A549 (cell line): ENCODE results near the gene DIO3.

Source experiments
- EP300 ChIP-seq, 2 experiments: fragments of >200 bp; sonication (Bioruptor Twin); formaldehyde crosslinking; IDR thresholded peaks; 2 replicates in 1 of 2; 3 replicates in 1 of 2; pipeline ENCODE4 v1.6.1; 2016 to 2017
- POLR2A ChIP-seq: IDR thresholded peaks from 2 replicates; pipeline ENCODE4 v1.6.1; 2012; ENCODE audit warnings: mild to moderate bottlenecking, low read length
- RFX5 ChIP-seq: fragments of 450-650 bp; IDR thresholded peaks from 2 replicates; pipeline ENCODE4 v1.7.1; 2014; ENCODE audit warnings: antibody characterized with exemption, mild to moderate bottlenecking, moderate library complexity
- SMC3 ChIP-seq: fragments of >200 bp; sonication (Bioruptor Twin); formaldehyde crosslinking; IDR thresholded peaks from 3 replicates; pipeline ENCODE4 v1.6.1; 2018; ENCODE audit warnings: inconsistent platforms
- TF ChIP-seq, protein P1 (sequence below): fragments of >200 bp; sonication (Bioruptor Twin); formaldehyde crosslinking; IDR thresholded peaks from 3 replicates; pipeline ENCODE4 v1.5.1; 2016
- TF ChIP-seq, protein P2 (sequence below): fragments of 200-600 bp; sonication (generic); IDR thresholded peaks from 2 replicates; pipeline ENCODE4 v1.6.1; 2016; ENCODE audit warnings: antibody characterized with exemption, mild to moderate bottlenecking, moderate library complexity
- TF ChIP-seq, protein P3 (sequence below): IDR thresholded peaks from 2 replicates; pipeline ENCODE4 v1.6.1; 2012; ENCODE audit warnings: low read depth, borderline replicate concordance
- TF ChIP-seq, protein P4 (sequence below): IDR thresholded peaks from 2 replicates; pipeline ENCODE4 v1.6.1; 2012

DNA sequence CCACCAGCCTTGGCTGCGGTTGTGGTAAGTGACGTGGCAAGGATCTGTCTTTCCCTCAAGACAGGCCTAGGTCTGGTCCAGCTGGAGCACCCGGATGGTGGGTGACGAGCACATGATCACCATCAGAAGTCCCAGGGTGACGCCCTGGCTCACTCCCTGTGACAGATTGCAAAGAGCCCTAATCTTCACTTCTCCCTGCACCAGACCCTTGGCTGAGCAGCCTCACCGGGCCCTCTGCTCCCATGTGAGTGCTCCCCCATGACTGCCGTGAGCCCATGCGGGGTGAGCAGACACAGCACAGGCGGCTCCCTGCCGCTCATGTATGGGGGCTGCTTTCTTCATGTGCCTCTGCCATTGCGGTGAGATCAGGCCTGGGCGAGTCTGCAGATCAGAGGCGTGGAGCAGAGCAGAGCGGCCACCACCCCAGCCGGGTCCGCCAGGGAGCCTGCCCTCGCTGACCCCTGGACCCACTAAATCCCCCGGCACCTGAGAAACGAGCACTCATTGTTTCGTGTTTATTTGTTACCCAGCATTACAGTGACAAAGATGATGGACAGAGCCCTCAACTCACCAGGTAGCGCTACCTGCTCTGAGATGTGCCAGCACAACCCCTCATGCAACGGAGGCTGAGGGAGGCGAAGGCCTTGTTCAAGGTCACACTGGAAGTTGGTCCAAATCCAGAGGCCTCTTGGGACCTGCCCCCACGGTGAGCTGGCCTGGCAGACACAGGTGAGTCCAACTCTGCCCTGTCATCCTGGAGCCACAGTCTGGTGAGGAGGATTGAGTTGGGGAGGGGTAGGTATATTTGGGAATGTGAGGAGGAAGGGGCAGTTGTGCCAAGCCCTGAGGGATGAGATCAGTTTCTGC is 9.3 kb upstream of the DIO3 start:
- TF ChIP-seq, protein P1, sequence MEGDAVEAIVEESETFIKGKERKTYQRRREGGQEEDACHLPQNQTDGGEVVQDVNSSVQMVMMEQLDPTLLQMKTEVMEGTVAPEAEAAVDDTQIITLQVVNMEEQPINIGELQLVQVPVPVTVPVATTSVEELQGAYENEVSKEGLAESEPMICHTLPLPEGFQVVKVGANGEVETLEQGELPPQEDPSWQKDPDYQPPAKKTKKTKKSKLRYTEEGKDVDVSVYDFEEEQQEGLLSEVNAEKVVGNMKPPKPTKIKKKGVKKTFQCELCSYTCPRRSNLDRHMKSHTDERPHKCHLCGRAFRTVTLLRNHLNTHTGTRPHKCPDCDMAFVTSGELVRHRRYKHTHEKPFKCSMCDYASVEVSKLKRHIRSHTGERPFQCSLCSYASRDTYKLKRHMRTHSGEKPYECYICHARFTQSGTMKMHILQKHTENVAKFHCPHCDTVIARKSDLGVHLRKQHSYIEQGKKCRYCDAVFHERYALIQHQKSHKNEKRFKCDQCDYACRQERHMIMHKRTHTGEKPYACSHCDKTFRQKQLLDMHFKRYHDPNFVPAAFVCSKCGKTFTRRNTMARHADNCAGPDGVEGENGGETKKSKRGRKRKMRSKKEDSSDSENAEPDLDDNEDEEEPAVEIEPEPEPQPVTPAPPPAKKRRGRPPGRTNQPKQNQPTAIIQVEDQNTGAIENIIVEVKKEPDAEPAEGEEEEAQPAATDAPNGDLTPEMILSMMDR: no peak
- TF ChIP-seq, protein P2, sequence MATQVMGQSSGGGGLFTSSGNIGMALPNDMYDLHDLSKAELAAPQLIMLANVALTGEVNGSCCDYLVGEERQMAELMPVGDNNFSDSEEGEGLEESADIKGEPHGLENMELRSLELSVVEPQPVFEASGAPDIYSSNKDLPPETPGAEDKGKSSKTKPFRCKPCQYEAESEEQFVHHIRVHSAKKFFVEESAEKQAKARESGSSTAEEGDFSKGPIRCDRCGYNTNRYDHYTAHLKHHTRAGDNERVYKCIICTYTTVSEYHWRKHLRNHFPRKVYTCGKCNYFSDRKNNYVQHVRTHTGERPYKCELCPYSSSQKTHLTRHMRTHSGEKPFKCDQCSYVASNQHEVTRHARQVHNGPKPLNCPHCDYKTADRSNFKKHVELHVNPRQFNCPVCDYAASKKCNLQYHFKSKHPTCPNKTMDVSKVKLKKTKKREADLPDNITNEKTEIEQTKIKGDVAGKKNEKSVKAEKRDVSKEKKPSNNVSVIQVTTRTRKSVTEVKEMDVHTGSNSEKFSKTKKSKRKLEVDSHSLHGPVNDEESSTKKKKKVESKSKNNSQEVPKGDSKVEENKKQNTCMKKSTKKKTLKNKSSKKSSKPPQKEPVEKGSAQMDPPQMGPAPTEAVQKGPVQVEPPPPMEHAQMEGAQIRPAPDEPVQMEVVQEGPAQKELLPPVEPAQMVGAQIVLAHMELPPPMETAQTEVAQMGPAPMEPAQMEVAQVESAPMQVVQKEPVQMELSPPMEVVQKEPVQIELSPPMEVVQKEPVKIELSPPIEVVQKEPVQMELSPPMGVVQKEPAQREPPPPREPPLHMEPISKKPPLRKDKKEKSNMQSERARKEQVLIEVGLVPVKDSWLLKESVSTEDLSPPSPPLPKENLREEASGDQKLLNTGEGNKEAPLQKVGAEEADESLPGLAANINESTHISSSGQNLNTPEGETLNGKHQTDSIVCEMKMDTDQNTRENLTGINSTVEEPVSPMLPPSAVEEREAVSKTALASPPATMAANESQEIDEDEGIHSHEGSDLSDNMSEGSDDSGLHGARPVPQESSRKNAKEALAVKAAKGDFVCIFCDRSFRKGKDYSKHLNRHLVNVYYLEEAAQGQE: no peak
- TF ChIP-seq, protein P3, sequence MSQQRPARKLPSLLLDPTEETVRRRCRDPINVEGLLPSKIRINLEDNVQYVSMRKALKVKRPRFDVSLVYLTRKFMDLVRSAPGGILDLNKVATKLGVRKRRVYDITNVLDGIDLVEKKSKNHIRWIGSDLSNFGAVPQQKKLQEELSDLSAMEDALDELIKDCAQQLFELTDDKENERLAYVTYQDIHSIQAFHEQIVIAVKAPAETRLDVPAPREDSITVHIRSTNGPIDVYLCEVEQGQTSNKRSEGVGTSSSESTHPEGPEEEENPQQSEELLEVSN: no peak
- TF ChIP-seq, protein P4, sequence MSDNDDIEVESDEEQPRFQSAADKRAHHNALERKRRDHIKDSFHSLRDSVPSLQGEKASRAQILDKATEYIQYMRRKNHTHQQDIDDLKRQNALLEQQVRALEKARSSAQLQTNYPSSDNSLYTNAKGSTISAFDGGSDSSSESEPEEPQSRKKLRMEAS: no peak
- TF ChIP-seq SMC3: no peak
- no peak for TF ChIP-seq EP300 (IDR thresholded peaks at IDR 0.05)
- TF ChIP-seq POLR2A: no peak
- TF ChIP-seq RFX5: no peak
